Measurements from ENCODE around the gene CACNB2.

CACNB2 gene

GRCh38 chr10:18303851-18304801 lies 163.9 kb downstream of the CACNB2 start:
- H3K9me3 ChIP-seq (ENCODE audit: control insufficient read depth, low read depth, low read length), result no peaks in the 10 kb centered on the region
- H3K27ac ChIP-seq (ENCODE audit: low read length), result no peak overlapping the region

DNA sequence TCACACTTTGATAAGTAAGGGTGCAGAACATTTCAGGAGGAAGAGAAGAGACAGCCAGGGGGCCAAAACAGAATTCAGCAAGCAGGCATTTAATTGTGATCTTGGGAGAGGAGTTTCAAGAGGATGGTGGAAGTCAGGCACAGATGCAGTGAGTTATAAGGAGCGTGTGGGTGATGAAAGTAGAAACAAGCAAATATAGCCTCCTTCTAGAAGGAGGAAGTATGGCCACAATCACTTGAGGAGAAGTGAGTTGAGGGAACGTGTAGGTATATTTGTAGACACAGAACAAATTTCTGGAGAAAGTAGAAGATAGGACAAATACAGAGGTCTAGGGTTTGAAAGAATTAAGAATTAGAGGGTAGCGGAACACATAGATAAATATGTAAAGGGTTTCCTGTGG lies 165.8 kb downstream of the CACNB2 start:
- Histone ChIP-seq H3K4me1 (ENCODE audit: control insufficient read depth, low read depth, low read length) (no peaks in the 10 kb centered on the region), H3K9me3 (ENCODE audit: control insufficient read depth, low read depth, low read length) (no peaks in the 10 kb centered on the region), H3K9ac (ENCODE audit: low read length) (no peak overlapping the region), H3K27ac (ENCODE audit: low read length) (no peak overlapping the region), H3K27me3 (ENCODE audit: control insufficient read depth, insufficient read depth, low read length) (no peaks in the 10 kb centered on the region), H3K4me3 (ENCODE audit: low read length) (no peak overlapping the region), H3K36me3 (ENCODE audit: control insufficient read depth, low read depth, low read length) (no peaks in the 10 kb centered on the region)

More at GRCh38 chr10:18303851-18304801, 163.9 kb downstream of the CACNB2 start:
- H3K9ac ChIP-seq (ENCODE audit: low read length), result no peak overlapping the region
- H3K36me3 ChIP-seq (ENCODE audit: control insufficient read depth, low read depth, low read length), result no peaks in the 10 kb centered on the region
- H3K4me1 ChIP-seq (ENCODE audit: control insufficient read depth, low read depth, low read length), result no peaks in the 10 kb centered on the region
- no peak overlapping the region for H3K4me3 ChIP-seq (ENCODE audit: low read length)
- no peaks in the 10 kb centered on the region for H3K27me3 ChIP-seq (ENCODE audit: control insufficient read depth, insufficient read depth, low read length)

GRCh38 chr10:18308600-18308999 lies 168.4 kb downstream of the CACNB2 start:
- Histone ChIP-seq H3K4me1 (ENCODE audit: control insufficient read depth, low read depth, low read length) (no peaks in the 10 kb centered on the region), H3K4me3 (ENCODE audit: low read length) (no peak overlapping the region), H3K36me3 (ENCODE audit: control insufficient read depth, low read depth, low read length) (no peaks in the 10 kb centered on the region), H3K9me3 (ENCODE audit: control insufficient read depth, low read depth, low read length) (no peaks in the 10 kb centered on the region), H3K27ac (ENCODE audit: low read length) (no peak overlapping the region), H3K27me3 (ENCODE audit: control insufficient read depth, insufficient read depth, low read length) (no peaks in the 10 kb centered on the region), H3K9ac (ENCODE audit: low read length) (no peak overlapping the region)

- no peaks in the 10 kb centered on the region for H3K36me3 ChIP-seq (ENCODE audit: control insufficient read depth, low read depth, low read length)
Measured at GRCh38 chr10:18310761-18311160, 170.5 kb downstream of the CACNB2 start.

DNA sequence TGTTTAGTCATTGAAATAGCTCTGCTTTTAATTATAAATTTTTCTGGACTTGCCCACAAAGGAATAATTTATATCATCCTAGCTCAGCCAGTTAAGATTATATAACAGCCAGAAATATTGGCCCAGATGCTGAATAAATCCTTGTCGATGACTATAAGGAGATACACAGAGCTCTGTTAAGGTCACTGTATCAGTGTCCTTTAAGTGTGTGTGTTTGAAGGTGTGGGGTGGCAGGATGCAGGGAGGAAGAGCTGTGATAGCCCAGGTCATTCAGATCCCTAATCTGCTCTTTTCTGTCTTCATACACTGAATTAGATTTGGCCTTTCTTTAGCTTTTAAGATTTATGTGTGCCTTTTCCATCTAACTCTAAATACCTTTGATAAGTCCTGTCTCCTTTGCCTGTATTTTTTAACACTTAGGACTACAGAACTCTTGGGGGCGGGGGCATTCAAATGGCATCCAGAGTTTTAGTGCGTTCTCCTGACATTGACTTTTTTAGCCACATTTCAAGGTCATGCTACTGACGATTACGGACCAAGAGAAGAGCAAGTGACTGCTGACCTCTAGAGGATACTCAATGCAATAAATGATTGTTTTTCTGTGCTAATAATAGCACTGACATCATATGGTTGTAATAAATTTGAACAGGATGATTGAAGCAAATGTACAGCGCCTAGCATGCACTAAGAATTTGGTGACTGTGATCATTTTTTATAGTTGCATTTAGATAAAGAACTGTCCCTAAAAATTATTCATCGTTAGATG lies 172.3 kb downstream of the CACNB2 start:
- Histone ChIP-seq H3K9ac (ENCODE audit: low read length) (no peak overlapping the region), H3K9me3 (ENCODE audit: control insufficient read depth, low read depth, low read length) (no peaks in the 10 kb centered on the region), H3K27me3 (ENCODE audit: control insufficient read depth, insufficient read depth, low read length) (no peaks in the 10 kb centered on the region), H3K27ac (ENCODE audit: low read length) (no peak overlapping the region), H3K4me3 (ENCODE audit: low read length) (no peak overlapping the region), H3K36me3 (ENCODE audit: control insufficient read depth, low read depth, low read length) (no peaks in the 10 kb centered on the region), H3K4me1 (ENCODE audit: control insufficient read depth, low read depth, low read length) (no peaks in the 10 kb centered on the region)

More at GRCh38 chr10:18310761-18311160, 170.5 kb downstream of the CACNB2 start:
- no peaks in the 10 kb centered on the region for H3K9me3 ChIP-seq (ENCODE audit: control insufficient read depth, low read depth, low read length)
- H3K4me1 ChIP-seq (ENCODE audit: control insufficient read depth, low read depth, low read length), result no peaks in the 10 kb centered on the region
- no peak overlapping the region for H3K9ac ChIP-seq (ENCODE audit: low read length)
- H3K27me3 ChIP-seq (ENCODE audit: control insufficient read depth, insufficient read depth, low read length), result no peaks in the 10 kb centered on the region
- H3K4me3 ChIP-seq (ENCODE audit: low read length), result no peak overlapping the region
- H3K27ac ChIP-seq (ENCODE audit: low read length), result no peak overlapping the region

DNA sequence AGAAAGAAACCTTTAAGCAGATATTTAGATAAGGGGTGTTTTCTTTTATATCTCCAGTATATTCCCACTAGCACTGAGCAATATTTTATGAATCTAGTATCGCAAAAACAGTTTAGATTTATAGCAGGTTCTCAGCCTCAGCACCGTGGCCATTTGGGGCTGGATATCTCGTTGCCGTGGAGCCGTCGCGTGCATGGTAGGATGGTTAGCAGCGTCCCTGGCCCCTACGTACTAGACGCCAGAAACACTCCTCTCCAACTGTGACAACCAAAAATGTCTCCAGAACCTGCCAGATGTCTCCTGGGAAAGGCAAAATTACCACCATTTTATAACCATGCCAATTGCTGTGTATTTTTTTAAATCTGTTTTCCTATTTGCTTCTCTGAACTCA lies 172.9 kb downstream of the CACNB2 start:
- Histone ChIP-seq H3K9ac (ENCODE audit: low read length) (no peak overlapping the region), H3K27ac (ENCODE audit: low read length) (no peak overlapping the region), H3K36me3 (ENCODE audit: control insufficient read depth, low read depth, low read length) (no peaks in the 10 kb centered on the region), H3K4me1 (ENCODE audit: control insufficient read depth, low read depth, low read length) (no peaks in the 10 kb centered on the region), H3K27me3 (ENCODE audit: control insufficient read depth, insufficient read depth, low read length) (no peaks in the 10 kb centered on the region), H3K9me3 (ENCODE audit: control insufficient read depth, low read depth, low read length) (no peaks in the 10 kb centered on the region), H3K4me3 (ENCODE audit: low read length) (no peak overlapping the region)

DNA sequence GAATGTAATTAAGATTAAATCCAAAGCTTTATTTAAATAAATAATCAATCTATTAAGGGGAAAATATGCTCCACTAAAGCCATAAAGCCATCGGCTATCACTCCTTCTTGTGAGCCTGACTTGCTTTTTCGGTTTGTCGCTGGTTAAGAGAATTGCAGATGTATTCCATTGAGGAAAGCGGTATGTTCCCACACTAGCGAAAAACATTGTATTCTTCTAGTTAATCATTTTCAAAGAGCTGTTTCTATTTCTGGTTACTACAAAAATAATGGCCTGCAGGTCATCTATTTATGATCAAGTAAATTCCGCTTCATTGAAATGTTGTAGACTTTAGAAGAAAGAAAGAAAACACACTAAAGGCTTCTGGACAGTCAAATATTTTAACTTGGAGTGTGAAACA lies 173.4 kb downstream of the CACNB2 start:
- H3K27ac ChIP-seq (ENCODE audit: low read length), result no peak overlapping the region
- no peaks in the 10 kb centered on the region for H3K4me1 ChIP-seq (ENCODE audit: control insufficient read depth, low read depth, low read length)
- H3K9me3 ChIP-seq (ENCODE audit: control insufficient read depth, low read depth, low read length), result no peaks in the 10 kb centered on the region
- H3K4me3 ChIP-seq (ENCODE audit: low read length), result no peak overlapping the region
- no peak overlapping the region for H3K9ac ChIP-seq (ENCODE audit: low read length)
- H3K27me3 ChIP-seq (ENCODE audit: control insufficient read depth, insufficient read depth, low read length), result no peaks in the 10 kb centered on the region
- no peaks in the 10 kb centered on the region for H3K36me3 ChIP-seq (ENCODE audit: control insufficient read depth, low read depth, low read length)

- Histone ChIP-seq H3K27me3 (ENCODE audit: control insufficient read depth, insufficient read depth, low read length) (no peaks in the 10 kb centered on the region), H3K4me3 (ENCODE audit: low read length) (no peak overlapping the region), H3K27ac (ENCODE audit: low read length) (no peak overlapping the region), H3K4me1 (ENCODE audit: control insufficient read depth, low read depth, low read length) (no peaks in the 10 kb centered on the region), H3K36me3 (ENCODE audit: control insufficient read depth, low read depth, low read length) (no peaks in the 10 kb centered on the region), H3K9me3 (ENCODE audit: control insufficient read depth, low read depth, low read length) (no peaks in the 10 kb centered on the region), H3K9ac (ENCODE audit: low read length) (no peak overlapping the region)
Measured at GRCh38 chr10:18319628-18320027, 179.4 kb downstream of the CACNB2 start.

GRCh38 chr10:18321371-18321770 lies 181.1 kb downstream of the CACNB2 start:
- Histone ChIP-seq H3K27me3 (ENCODE audit: control insufficient read depth, insufficient read depth, low read length) (no peaks in the 10 kb centered on the region), H3K9ac (ENCODE audit: low read length) (no peak overlapping the region), H3K4me3 (ENCODE audit: low read length) (no peak overlapping the region), H3K27ac (ENCODE audit: low read length) (no peak overlapping the region), H3K36me3 (ENCODE audit: control insufficient read depth, low read depth, low read length) (no peaks in the 10 kb centered on the region), H3K4me1 (ENCODE audit: control insufficient read depth, low read depth, low read length) (no peaks in the 10 kb centered on the region), H3K9me3 (ENCODE audit: control insufficient read depth, low read depth, low read length) (no peaks in the 10 kb centered on the region)

GRCh38 chr10:18323916-18324315 lies 183.7 kb downstream of the CACNB2 start:
- H3K27ac ChIP-seq (ENCODE audit: low read length), result no peak overlapping the region
- H3K4me3 ChIP-seq (ENCODE audit: low read length), result no peak overlapping the region
- no peak overlapping the region for H3K9ac ChIP-seq (ENCODE audit: low read length)

GRCh38 chr10:18325410-18325809 lies 185.2 kb downstream of the CACNB2 start:
- H3K27ac ChIP-seq (ENCODE audit: low read length), result no peak overlapping the region
- no peak overlapping the region for H3K4me3 ChIP-seq (ENCODE audit: low read length)
- H3K27me3 ChIP-seq (ENCODE audit: control insufficient read depth, insufficient read depth, low read length), result no peaks in the 10 kb centered on the region
- no peak overlapping the region for H3K9ac ChIP-seq (ENCODE audit: low read length)
- no peaks in the 10 kb centered on the region for H3K4me1 ChIP-seq (ENCODE audit: control insufficient read depth, low read depth, low read length)
- no peaks in the 10 kb centered on the region for H3K36me3 ChIP-seq (ENCODE audit: control insufficient read depth, low read depth, low read length)
- no peaks in the 10 kb centered on the region for H3K9me3 ChIP-seq (ENCODE audit: control insufficient read depth, low read depth, low read length)

More at GRCh38 chr10:18323916-18324315, 183.7 kb downstream of the CACNB2 start:
- Histone ChIP-seq H3K27me3 (ENCODE audit: control insufficient read depth, insufficient read depth, low read length) (no peaks in the 10 kb centered on the region), H3K4me1 (ENCODE audit: control insufficient read depth, low read depth, low read length) (no peaks in the 10 kb centered on the region), H3K36me3 (ENCODE audit: control insufficient read depth, low read depth, low read length) (no peaks in the 10 kb centered on the region), H3K9me3 (ENCODE audit: control insufficient read depth, low read depth, low read length) (no peaks in the 10 kb centered on the region)
